Ecto neural progenitor cell (in vitro differentiated cells): ENCODE measurements around the gene FCER1G.

Experiments used
- DNase-seq: peaks from one replicate; pipeline ENCODE4 v3.0.0-alpha.2; 2018; ENCODE audit warnings: low spot score

FCER1G gene

DNA sequence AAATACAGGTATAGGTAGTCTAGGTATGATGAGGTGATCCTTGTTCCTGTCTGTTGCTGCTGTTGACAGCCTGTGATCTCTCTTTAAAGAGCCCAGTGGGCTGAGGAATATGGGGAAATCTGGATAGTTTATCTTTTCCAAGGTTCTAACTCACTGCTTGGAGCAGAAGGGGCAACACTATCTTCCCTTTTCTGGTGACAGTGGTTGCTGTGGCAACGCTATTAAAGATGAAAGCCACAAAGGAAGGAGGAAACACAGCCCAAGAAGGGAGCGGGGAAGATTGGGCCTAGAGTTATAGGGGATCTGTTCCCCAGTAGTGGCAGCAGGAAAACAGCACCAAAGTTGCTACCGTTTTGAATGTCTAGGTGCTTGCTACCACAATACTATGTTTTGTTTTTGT is 52.2 kb downstream of the FCER1G start:
- DNase-seq, result no peak
